Stimulated activated CD4-positive, alpha-beta T cell treated with anti-CD3 and anti-CD28 coated beads, Interleukin-4, amount 100 ng/mL, for 1 hour (primary cell): Measurements from ENCODE around the gene PRTFDC1.
"Not testable (repeated sequence)": the region's sequence is repeated elsewhere in the genome, so short reads cannot be mapped to it uniquely, and the experiment has no call there.

Experiments
- DNase-seq: peaks from one replicate; pipeline ENCODE4 v3.0.0-alpha.2; 2020

PRTFDC1 gene

DNA sequence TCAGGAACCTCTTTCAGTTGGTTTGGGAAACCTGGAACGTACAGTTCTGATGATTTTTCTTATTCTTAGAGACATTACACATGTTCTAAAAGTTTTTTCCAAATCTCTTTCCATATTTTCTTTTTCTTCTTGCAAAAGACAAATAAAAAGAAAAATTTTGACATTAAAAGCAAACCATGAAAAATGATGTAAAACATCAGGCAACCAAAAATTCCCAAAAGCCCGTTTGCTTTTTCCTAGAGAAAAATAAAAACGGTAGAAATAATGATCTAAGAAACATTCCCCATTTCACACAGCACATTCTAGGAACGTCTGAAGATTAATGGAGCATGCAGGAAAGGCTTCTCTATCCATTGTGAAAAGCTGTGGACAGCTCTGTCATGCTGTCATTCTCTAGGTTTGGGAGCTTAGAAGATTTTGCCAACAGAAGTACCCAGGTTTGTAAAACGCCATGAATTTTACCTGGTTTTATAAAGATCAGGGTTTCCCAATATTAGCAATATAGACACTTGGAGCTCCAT is 11.2 kb upstream of the PRTFDC1 start:
- DNase-seq, result no peak

DNA sequence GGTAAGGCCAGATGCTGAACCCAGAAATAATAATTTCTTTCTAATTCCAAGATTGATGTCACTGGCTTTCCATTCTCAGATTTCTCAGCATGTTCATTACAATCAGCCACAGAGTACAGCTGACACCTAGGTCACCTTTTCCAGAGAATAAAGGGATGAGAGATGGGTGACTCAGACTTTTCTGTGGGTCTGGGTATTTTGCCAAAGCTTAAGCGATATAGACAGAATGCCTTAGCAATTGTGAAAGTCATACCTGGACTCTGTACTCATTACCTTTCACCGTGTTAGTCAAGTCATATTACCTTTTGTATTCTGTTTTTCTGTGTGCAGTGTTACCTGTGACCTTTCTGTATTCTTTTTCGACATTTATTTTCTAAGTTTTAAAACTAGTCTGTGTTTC is 10.6 kb upstream of the PRTFDC1 start:
- DNase-seq, result no peak

DNA sequence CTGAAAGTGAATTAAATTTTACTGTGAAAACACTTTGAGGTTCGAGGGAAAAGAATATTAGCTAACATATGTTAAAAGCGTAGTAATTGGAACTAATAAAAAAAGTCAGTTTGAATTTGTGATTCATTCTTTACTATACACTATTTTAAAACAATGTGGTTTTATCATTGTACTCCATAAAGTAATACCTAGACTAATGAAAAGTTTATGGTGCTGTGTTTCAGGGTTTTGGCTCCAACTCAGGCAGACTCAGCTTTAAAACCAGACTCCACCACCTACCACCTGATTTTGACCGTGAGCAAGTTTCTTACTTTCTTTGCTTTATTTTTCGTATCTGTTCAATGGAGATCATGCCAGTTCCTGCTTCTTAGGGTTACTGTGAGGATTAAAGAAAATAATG is 9.2 kb upstream of the PRTFDC1 start:
- DNase-seq, result no peak

DNA sequence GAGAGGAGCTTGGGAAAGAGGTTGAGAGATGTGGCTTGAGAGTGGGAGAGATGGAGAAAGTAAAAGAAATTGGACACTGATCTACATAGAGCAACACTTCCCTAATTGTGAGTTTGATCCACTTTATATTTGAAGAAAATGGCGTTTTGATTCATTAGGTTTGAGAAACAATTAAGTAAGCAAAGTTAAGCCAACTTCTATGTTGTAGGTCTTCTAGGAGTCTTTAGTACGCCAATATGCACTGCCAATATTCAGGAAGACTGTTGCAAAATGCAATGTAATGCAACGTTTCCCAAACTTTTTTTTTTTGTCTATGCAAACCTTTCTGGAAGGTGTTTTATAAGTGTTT is 7.0 kb upstream of the PRTFDC1 start:
- no peak for DNase-seq

DNA sequence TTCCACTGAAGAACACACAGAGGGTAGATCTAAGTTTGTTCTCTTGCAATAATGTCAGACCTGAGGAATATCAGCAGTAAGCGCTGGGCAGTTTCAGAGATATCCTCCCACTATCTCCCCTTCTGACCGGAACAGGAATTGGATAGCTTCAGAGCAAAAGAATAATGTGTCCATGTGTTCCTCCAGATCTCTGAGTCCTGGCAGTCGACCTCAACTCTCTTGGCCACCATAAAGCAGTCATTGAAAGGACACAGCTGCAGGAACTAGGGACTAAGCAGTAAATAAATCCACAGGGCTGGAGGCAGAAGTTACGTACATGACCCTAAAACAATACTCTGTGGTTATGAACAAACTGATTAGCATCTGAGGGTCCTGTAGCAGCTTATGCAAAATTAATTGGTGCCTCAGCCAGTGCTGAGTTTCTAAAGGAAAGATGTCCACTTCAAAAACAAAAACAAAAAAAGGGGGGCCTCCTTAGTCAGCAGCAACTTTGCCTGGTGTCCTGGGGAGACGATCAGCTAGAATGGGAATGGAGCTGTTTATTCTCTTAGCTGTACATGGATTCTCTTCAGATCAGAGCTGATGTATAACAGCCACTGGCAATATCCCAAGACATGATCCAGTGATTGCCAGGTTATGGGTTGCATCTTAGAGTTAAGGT is 6.4 kb upstream of the PRTFDC1 start:
- DNase-seq, result no peak

DNA sequence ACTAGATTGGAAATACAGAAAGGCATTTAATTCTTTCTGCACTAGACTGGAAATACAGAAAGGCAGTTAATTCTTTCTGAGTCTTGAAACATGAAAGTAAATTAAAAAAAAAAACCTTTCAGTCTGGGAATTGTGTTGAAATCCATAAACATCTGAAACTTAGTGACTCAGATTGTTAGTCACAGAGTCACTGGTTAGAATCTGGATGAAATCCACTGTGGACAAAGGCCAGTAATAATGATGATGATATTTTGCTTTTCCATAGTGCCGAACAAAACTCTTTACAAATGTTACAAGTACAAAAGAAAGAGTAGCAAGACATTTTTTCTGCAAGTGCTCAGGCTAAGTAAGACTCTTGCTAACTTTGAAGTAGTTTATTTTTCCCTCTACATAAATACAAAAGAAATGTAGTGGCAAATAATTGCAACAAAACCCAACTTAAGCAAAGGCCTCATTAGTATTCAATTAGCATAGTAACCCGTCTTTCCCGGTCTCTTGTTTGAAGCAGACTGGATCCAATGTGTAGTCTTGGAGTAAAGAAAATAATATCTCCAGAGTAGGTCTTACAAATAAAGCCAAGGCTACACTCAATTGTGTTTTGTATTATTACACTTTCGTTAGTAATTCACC is 5.8 kb upstream of the PRTFDC1 start:
- no peak for DNase-seq

DNA sequence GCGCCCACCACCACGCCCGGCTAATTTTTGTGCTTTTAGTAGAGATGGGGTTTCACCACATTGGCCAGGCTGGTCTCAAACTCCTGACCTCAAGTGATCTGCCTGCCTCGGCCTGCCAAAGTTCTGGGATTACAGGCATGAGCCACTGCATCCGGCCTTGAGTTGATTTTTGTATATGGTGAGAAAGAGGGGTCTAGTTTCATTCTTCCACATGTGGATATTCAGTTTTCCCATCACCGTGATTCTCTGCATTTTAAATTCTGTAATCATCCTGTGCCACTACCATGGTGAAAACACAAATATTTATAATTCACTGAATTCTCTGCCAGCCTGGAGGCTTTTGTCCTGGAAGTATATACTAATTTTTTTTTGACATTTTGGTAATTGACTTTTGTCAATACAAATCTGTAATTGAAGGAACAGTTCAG is 5.2 kb upstream of the PRTFDC1 start:
- not testable (repeated sequence) for DNase-seq

DNA sequence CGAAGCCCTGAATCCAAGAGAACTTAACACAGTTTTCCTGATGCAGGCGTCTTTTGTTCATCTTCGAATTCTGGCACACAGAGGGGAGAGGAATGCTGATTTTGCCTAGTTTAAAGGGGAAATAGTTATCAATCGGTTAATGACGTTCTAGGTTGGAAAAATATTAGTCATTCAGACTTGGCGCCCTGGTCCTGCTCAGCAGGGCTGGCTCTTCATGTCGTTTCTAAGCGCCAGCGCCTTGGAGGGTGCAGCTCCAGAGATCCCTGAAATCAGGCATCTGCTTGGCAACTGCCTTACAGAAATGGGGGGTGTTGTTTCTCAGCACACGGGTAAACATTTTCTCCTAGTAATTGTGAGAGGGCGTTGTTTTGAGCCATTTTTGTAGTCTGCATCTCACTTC is 1.3 kb upstream of the PRTFDC1 start:
- no peak for DNase-seq

DNA sequence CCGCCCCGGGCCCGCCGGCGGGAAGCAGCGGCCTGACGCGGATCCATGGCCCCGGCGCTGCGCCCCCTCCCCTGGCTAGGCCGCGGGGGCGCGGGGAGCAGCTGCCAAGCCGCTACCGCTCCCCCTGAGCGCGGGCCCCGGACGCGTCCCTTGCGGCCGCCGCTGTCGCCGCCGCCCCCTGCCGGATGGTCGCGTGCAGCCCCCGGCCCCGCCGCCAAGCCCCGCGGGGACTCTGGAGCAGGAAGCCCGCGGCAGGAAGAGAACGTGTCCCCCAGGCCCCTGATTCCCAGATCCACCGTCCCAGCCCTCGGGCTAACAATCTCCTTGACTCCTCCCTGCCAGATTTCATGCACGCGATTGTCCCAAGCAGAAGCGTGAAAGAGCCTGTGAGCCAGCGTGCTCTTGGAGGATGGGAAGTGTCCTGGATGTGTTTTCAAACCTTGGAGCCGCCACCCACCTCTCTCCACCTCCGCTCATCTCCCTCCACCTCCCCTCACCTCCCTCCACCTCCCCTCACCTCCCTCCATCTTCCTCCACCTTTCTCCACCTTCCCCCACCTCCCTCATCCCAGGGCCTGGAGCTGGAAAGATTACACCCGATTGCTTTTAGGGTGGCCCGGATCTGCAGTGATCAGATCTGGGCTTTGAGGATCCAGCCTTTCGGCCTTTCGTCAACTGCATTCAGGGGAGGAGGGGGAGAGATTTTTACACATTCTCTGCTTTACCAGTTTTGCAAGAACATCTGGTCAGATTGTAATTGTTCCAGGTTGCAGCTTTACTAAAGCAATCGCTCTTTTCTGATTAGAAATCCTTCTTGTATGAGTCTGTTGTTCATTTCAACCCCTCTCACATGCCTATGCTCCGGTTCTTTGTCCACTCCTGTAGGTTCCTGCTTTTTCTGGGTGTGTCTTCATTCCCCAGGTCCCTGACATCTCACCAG is 570 bp upstream of the PRTFDC1 start:
- peak; percentile 62 for DNase-seq

DNA sequence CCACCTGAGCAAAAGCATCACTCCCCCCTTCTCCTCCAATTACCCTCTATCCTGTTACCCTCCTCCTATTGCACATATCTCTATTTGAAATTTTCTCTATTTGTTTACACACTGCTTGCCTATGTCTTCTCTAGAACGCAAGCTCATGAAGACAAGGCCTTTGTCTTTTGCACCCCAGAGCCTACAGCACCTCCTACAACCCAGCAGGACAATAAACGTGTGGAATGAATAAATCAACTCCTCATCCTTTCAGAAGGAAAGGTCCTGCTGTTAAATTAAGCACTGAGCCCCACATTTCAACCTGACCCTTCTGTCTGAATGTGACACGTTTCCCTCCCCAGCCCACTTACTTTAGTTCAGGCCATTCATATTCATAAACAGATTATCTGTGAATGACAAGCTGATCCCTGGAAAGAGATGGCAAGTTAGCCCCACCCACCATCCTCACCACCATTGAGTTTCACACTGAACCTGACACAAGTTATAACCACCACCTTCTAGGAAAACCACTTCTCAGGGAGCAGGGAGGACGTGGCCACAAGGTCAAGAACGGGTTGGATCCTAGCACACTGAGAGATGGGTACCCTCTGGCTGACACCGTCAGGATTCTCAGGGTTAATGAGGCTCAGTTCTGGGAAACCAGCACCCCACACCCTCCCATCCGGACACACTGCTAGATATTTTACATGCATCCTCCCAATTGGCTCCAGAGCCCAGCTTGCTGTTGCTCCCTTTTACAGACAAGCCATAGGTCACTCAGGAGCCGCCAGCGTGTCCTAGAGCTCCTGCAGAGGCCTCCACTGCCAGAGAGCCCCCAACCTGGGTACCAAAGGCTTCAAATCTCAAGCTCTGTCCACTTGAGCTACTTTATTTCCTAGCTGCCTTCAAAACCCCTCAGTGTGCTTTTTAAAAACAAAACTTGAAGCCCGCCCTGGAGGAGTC is 934 bp downstream of the PRTFDC1 start:
- DNase-seq, result no peak

DNA sequence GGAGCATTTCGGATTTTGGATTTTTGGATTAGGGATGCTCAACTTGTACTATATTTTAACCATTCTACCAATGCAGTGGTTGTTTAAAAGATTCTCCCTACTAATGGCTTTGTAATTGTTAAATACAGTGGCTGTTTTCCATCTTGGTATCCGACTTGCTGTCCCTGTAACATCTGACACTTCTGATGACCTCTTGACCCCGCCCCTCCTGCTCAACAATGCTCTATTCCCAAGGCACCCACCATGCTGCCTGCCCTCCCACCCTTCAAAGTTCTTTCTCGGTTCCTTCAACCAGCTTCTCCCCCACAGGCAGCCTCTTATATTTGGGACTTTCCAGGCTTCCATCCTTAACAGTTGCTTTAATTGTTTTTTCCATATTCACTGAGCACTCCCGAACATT is 2.0 kb downstream of the PRTFDC1 start:
- DNase-seq, result no peak

DNA sequence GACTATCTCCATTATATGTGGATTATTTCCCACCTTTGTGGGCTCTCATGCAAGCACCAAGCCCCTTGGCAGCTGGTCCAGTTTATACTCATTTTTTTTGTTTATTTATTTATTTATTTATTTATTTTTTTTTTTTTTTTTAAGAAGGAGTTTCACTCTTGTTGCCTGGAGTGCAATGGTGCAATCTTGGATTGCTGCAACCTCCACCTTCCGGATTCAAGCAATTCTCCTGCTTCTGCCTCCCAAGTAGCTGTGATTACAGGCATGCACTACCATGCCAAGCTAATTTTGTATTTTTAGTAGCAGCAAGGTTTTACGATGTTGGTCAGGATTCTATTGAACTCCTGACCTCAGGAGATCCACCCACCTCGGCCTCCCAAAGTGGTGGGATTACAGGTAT is 2.8 kb downstream of the PRTFDC1 start:
- DNase-seq, result no peak

DNA sequence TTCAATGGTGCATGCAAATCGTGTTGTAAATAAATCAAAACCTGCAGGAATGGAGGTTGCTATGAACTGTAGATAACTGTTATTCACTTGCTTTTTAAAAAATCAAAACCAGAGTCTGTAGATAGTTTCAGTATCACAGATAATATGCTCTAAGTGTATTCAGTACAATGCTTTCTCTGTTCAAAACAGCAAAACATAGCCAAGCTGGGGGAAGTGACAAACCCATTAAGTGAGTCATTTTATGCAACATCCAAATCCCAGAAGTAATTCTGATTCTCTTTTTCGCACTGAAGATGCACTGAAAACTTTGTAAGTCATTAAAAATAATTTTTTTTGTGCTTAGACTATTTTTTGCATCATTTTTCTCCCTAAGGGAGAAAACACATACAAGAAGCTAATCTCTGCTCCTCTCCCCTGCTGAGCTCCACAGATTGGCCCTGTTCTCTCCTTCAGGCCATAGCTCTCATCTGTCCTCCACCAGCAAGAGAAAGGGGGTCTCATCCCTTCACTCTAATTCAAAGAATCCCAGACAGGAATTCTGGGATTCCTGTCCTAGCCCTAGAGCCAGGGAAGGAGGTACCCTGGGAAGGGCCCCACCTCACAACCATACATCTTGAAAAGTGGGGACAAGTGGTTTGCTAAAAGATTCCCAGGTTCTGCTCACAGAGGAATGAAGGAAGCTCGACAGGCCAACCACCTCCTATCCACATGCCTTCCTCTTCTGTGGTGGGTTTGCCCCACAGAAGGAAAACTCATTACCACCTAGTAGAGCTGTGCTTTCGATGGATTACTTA is 4.9 kb downstream of the PRTFDC1 start:
- DNase-seq, result no peak

DNA sequence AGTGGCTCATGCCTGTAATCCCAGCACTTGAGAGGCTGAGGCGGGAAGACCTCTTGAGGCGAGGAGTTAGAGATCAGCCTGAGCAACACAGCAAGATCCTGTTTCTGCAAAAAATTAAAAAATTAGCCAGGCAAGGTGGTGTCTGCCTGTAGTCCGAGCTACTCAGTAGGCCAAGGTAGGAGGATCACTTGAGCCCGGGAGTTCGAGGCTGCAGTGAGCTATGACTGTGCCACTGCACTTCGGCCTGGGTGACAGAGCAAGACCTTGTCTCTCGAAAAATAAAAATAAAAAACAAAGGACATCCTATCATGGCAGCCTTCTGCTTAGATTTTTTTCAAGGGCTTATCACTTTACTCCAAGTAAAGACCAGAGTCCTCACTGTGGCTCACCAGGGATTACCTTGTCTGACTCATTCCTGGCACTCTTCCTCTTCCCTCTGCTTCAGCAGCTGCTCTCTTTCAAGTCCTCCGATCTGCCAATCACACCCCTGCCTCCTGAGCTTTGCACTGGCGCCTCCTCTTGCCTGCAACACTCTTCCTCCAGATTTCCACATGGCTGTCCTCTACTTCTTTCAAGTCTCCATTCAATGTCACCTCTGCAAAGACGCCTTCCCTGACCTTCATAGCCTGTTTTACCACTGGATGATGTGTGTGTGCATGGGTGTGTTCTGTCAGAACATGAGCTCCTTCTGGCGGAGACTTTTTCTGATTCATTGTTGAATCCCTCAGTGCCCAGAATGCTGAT is 7.7 kb downstream of the PRTFDC1 start:
- DNase-seq, result no peak

DNA sequence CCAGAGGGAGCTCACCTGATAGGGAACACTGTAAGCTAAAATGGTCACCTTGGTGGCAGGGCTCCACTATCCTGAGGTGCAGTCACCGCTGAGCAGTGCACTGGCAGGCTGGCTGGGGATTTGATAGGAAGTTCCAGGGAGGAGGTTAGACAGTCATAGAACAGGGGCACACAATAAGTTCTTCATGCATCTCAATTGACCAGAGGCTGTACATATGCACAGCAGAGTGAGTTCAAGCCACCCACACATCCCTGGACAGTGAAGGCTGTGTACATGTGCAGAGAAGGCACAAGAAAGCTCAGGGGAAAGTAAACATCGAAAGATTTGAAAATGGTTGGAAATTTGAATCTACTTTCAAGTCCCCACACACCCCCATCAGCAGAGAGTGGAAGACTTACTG is 13.9 kb downstream of the PRTFDC1 start:
- no peak for DNase-seq

DNA sequence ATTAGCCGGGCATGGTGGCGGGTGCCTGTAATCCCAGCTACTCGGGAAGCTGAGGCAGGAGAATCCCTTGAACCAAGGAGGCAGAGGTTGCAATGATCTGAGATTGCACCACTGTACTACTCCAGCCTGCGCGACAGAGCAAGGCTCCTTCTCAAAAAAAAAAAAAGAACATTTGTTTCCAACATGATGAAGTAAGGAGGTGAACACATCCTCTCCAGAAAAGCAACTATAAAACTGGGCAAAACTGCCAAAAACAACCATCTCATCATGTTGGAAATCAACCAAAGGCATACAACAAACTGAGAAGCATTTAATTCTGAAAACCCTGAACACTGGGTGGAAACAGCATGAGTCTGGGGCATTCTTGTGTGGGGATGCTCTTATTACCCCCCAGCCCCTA is 14.3 kb downstream of the PRTFDC1 start:
- DNase-seq, result no peak

DNA sequence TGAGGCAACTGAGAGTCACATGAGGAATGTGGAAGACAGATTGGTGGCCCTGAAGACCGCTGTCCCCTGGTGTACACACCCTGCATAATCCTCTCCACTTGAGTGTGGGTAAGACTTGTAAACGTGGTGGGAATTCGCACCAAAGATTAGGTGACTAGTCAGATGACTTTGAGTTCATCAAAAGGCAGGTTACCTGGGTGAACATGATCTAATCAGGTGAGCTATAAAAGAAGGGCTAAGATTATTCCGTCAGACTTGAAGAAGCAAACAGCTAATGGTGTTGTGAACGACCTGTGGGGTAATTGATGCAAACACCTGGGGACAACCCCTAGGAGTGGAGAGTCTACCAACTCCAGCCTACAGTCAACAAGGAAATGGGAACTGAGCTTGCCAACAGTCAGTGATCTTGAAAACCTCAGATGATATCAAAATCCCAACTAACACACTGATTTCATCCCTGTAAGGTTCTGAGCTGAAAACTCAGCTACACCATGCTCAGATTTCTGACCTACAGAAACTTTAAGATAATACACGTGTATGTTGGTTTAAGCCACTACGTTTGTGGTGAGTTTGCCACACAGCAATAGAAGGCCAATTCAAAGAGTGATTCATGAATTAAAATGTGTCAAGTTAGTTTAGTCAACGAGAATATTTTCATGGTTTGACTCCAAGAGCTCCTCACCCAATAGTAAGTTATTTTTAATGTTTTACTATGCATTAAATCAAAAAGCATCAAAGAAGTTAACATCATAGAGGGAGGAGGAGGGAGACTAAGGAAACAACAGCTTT is 16.7 kb downstream of the PRTFDC1 start:
- no peak for DNase-seq

DNA sequence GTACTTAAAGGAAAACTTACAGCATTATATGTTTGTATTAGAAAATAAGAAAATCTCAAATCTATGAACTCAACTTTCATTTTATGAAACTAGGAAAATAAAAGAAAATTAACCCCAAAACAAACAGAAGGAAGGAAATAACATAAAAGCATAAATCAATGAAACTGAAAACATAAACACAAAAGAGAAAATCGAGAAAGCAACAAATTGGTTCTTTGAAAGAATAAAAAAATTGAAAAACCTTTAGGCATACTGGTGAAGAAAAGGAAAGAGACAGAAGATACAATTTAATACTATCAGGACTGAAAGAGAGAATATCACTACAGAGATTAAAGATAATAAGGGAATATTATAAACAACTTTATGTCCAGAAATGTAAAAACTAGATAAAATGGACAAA is 21.2 kb downstream of the PRTFDC1 start:
- DNase-seq, result no peak

DNA sequence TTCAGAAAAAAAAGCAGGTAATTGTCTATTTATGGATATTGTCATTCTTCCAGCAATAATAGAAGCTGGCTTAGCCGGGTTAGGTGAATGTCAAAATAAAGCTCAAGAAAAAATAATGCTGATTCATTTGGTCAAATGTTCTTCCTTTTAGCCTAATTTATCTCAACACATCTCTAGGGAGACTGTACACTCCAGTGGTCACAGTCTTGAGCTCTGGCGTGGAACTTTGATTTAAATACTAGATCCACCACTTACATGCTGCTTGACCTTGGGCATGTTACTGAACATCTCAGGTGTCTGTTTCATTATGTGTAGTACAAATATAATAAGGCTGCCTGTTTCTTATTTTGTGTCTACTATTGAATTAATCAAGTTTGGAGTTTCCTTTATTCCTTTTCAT is 22.0 kb downstream of the PRTFDC1 start:
- DNase-seq, result no peak

DNA sequence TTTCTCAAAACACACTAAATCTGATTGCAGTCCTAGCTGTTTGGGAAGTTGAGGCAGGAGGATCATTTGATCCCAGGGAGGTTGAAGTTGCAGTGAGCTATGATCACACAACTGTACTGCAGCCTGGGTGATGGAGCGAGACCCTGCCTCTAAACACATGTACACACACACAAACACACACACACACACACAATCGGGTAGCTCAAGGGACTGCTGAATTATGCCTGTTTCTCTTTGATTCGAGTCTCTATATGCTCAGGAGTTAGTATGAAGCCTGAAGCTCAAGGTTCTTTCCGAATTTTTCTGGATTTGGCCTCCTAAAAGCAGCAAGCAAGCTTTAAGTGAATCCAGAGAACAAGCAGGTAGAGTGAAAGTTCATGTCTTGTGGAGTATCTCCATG is 22.5 kb downstream of the PRTFDC1 start:
- no peak for DNase-seq
